Trophoblast cell (in vitro differentiated cells and primary cell): Measurements from ENCODE around the gene MIF.
"Not testable (repeated sequence)": the region's sequence is repeated elsewhere in the genome, so short reads cannot be mapped to it uniquely, and the experiment has no call there.

Source experiments
- DNase-seq, 2 donors: peaks; one replicate each; pipeline ENCODE4 v3.0.0-alpha.2; 2016
- H2AFZ ChIP-seq: 2 replicates; pipeline ENCODE4 v1.6.1; 2013; ENCODE audit warnings: low read length, moderate library complexity, mild to moderate bottlenecking; ENCODE audit not compliant: insufficient read depth, poor library complexity
- H2AK5ac ChIP-seq: 2 replicates; pipeline ENCODE4 v1.6.1; 2013; ENCODE audit warnings: mild to moderate bottlenecking, low read length
- H2BK120ac ChIP-seq: 2 replicates; pipeline ENCODE4 v1.6.1; 2013; ENCODE audit warnings: low read length, mild to moderate bottlenecking, moderate library complexity; ENCODE audit not compliant: insufficient read depth, poor library complexity
- H2BK12ac ChIP-seq: 2 replicates; pipeline ENCODE4 v1.6.1; 2013; ENCODE audit warnings: mild to moderate bottlenecking, low read length, moderate library complexity
- H2BK5ac ChIP-seq: 2 replicates; pipeline ENCODE4 v1.6.1; 2013; ENCODE audit warnings: low read length, low read depth, moderate library complexity, mild to moderate bottlenecking; ENCODE audit not compliant: poor library complexity
- H3K14ac ChIP-seq: 2 replicates; pipeline ENCODE4 v1.6.1; 2013; ENCODE audit warnings: mild to moderate bottlenecking, low read length
- H3K18ac ChIP-seq: 2 replicates; pipeline ENCODE4 v1.6.1; 2013; ENCODE audit warnings: mild to moderate bottlenecking, low read length
- H3K23ac ChIP-seq: 2 replicates; pipeline ENCODE4 v1.6.1; 2013; ENCODE audit warnings: low read length
- H3K27ac ChIP-seq: 2 replicates; pipeline ENCODE4 v1.5.1; 2013; ENCODE audit warnings: low read depth, mild to moderate bottlenecking, inconsistent platforms, low read length, moderate library complexity
- H3K27me3 ChIP-seq: 2 replicates; pipeline ENCODE4 v1.6.1; 2013; ENCODE audit warnings: inconsistent platforms, mild to moderate bottlenecking, low read length, moderate library complexity; ENCODE audit not compliant: insufficient read depth
- H3K36me3 ChIP-seq, 2 experiments: 1 replicate in 1 of 2; 2 replicates in 1 of 2; pipeline ENCODE4 v1.6.1; 2013; ENCODE audit warnings: low read length in 2 of 2, mild to moderate bottlenecking in 2 of 2, moderate library complexity in 1 of 2; ENCODE audit not compliant: insufficient read depth in 2 of 2, control insufficient read depth in 1 of 2
- H3K4ac ChIP-seq: 2 replicates; pipeline ENCODE4 v1.6.1; 2013; ENCODE audit warnings: low read depth, mild to moderate bottlenecking, low read length, moderate library complexity
- H3K4me1 ChIP-seq, 2 experiments: 1 replicate in 1 of 2; 2 replicates in 1 of 2; pipeline ENCODE4 v1.6.1; 2013; ENCODE audit warnings: low read length in 2 of 2, mild to moderate bottlenecking in 2 of 2, moderate library complexity in 1 of 2; ENCODE audit not compliant: insufficient read depth in 2 of 2, control insufficient read depth in 1 of 2
- H3K4me2 ChIP-seq: 2 replicates; pipeline ENCODE4 v1.6.1; 2013; ENCODE audit warnings: inconsistent platforms, mild to moderate bottlenecking, low read length, moderate library complexity
- H3K4me3 ChIP-seq: 2 replicates; pipeline ENCODE4 v1.5.1; 2013; ENCODE audit warnings: mild to moderate bottlenecking, low read depth, low read length, inconsistent platforms
- H3K79me1 ChIP-seq: one replicate; pipeline ENCODE4 v1.6.1; 2013; ENCODE audit warnings: low read length
- H3K79me2 ChIP-seq: 2 replicates; pipeline ENCODE4 v1.6.1; 2013; ENCODE audit warnings: low read length, mild to moderate bottlenecking; ENCODE audit not compliant: control insufficient read depth, insufficient read depth, poor library complexity
- H3K9ac ChIP-seq: 2 replicates; pipeline ENCODE4 v1.6.1; 2013; ENCODE audit warnings: mild to moderate bottlenecking, low read length
- H3K9me3 ChIP-seq: 2 replicates; pipeline ENCODE4 v1.6.1; 2013; ENCODE audit warnings: low read depth, mild to moderate bottlenecking, control low read depth, inconsistent platforms, low read length; ENCODE audit not compliant: insufficient read depth
- H4K12ac ChIP-seq: 2 replicates; pipeline ENCODE4 v1.6.1; 2013; ENCODE audit warnings: low read depth, mild to moderate bottlenecking, low read length, moderate library complexity
- H4K8ac ChIP-seq: 2 replicates; pipeline ENCODE4 v1.6.1; 2013; ENCODE audit warnings: low read depth, mild to moderate bottlenecking, low read length, moderate library complexity
- H4K91ac ChIP-seq: one replicate; pipeline ENCODE4 v1.6.1; 2013; ENCODE audit warnings: low read depth, mild to moderate bottlenecking, low read length, moderate library complexity
- WGBS: extraction: QIAGEN DNeasy Blood & Tissue Kit; methylation state at CpG from one replicate; pipeline ENCODE4 v1.1.7; 2013; ENCODE audit warnings: missing lambda C conversion rate; ENCODE audit not compliant: insufficient read length, insufficient coverage; ENCODE audit errors: extremely low coverage; 5-methylcytosine and 5-hydroxymethylcytosine counted together

The MIF gene

DNA sequence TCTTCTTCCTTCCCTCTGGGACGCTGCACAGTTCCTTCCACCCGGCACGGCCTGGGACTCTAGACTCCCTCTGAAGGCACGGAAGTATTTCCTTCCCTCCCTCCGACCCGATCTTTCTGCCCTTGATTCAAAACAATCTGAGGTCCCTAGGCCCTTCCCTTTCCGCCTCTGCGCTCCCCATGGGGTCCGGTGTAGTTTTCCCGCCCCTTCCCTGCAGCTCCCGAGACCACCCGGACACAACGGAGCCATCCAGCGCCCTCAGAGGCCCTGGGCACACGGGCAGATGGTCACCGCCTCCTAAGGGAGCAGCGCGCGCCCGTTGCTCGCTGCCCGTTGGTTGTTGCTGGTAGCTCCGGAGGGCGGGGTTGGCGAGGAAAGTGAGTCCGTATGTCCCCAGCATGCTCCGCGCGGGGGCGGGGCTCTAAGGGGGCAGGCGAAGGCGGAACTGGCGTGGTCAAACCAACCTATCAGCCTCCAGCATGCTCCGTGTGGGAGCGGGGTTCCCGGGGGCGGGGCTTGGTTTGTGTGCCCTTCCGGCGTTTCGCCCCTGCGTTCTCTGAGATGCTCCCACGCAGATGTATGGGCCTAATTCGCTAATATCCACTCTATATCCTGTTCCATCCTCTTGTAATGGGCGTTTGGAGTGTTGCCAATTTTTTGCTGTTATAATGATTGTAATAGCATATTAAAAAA, 19.6 kb downstream of the MIF start:
- Histone ChIP-seq H3K27me3 (no peaks in the 10 kb centered on the region), H3K36me3 (no peaks in the 10 kb centered on the region), H4K91ac (peak overlapping the region; percentile 61), H4K8ac (peak overlapping the region; percentile 69), H2BK5ac (peak overlapping the region; percentile 10), H2BK12ac (no peak overlapping the region), H3K9ac (peak overlapping the region; percentile 25), H2BK120ac (peak overlapping the region; percentile 52), H3K4ac (no peak overlapping the region), H3K4me1 (peaks cover 0 to 4% of the 10 kb centered on the region in 2 experiments), H3K14ac (peak overlapping the region; percentile 25), H4K12ac (peak overlapping the region; percentile 10), H2AK5ac (no peak overlapping the region), H3K4me3 (peak overlapping the region; percentile 71), H3K9me3 (peaks cover 1% of the 10 kb centered on the region), H3K79me1 (peaks cover 3% of the 10 kb centered on the region), H3K23ac (no peak overlapping the region), H3K79me2 (peaks cover 4% of the 10 kb centered on the region), H3K18ac (peak overlapping the region; percentile 4), H3K4me2 (peak overlapping the region; percentile 60), H3K27ac (peak overlapping the region; percentile 43), H2AFZ (peak overlapping the region; percentile 34)
- DNase-seq: peak; percentile 81 to 98
- WGBS: no CpG with 5 or more reads among the region's 44 CpGs

DNA sequence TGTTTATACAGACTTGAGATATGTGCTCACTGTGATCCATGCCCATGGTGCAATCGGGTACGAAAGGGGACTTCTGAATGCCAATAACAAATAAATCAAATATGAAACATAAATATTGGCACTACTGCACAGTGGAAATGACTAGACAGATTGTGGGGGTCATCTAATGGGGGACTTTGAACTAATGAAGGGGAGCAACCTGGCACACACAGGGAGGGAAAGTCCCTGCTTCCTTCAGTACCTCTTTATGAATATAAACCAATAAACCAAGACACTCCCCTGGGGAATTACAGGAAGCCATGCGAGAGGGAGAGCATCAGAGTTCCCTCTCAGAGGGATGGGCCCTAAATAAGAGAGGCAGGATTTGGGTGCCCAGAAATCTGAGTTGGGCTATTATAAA, 21.1 kb downstream of the MIF start:
- peaks cover 6% of the 10 kb centered on the region for H3K79me1 ChIP-seq
- H3K4me1 ChIP-seq: peaks cover 0 to 9% of the 10 kb centered on the region in 2 experiments
- H4K12ac ChIP-seq: no peak overlapping the region
- no peak overlapping the region for H3K18ac ChIP-seq
- no peak overlapping the region for H2BK12ac ChIP-seq
- WGBS: no CpG with 5 or more reads among the region's 3 CpGs
- no peak overlapping the region for H4K8ac ChIP-seq
- peaks cover 6% of the 10 kb centered on the region for H3K79me2 ChIP-seq
- H3K4me3 ChIP-seq: no peak overlapping the region
- H2BK120ac ChIP-seq: no peak overlapping the region
- H3K9ac ChIP-seq: no peak overlapping the region
- no peaks in the 10 kb centered on the region for H3K27me3 ChIP-seq
- H2AFZ ChIP-seq: no peak overlapping the region
- no peak overlapping the region for H3K27ac ChIP-seq
- no peak overlapping the region for H3K14ac ChIP-seq
- DNase-seq: no peak
- H3K23ac ChIP-seq: no peak overlapping the region
- H4K91ac ChIP-seq: peak overlapping the region; percentile 9
- H2AK5ac ChIP-seq: no peak overlapping the region
- no peak overlapping the region for H3K4ac ChIP-seq
- H2BK5ac ChIP-seq: no peak overlapping the region
- peaks cover 1% of the 10 kb centered on the region for H3K9me3 ChIP-seq
- no peak overlapping the region for H3K4me2 ChIP-seq
- no peaks in the 10 kb centered on the region for H3K36me3 ChIP-seq

DNA sequence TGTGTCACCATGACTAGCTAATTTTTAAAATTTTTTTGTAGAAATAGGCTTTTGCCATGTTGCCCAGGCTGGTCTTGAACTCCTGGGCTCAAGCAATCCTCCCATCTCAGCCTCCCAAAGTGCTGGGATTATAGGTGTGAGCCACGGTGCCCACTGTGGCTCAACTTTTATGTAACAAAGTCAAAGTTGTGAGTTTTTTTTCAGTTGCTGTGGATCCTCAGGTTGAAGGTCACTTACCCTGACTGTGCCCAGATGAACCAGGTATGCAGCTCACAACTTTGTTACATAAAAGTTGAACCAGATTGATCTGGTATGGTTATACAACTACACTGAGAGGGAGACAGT, 26.1 kb downstream of the MIF start:
- no CpG with 5 or more reads among the region's 1 CpG for WGBS
- not testable (repeated sequence) for H3K4me1 ChIP-seq, H4K12ac ChIP-seq, DNase-seq, H3K79me1 ChIP-seq, H3K79me2 ChIP-seq, H3K4me3 ChIP-seq, H3K9me3 ChIP-seq, H2AFZ ChIP-seq, H3K36me3 ChIP-seq, H2AK5ac ChIP-seq, H3K4ac ChIP-seq, H3K18ac ChIP-seq, H3K23ac ChIP-seq, H3K27me3 ChIP-seq, H3K9ac ChIP-seq, H3K4me2 ChIP-seq, H4K8ac ChIP-seq
- peak overlapping the region; percentile 95 for H2BK12ac ChIP-seq
- H3K14ac ChIP-seq: peak overlapping the region; percentile 87
- H2BK120ac ChIP-seq: peak overlapping the region; percentile 95
- peak overlapping the region; percentile 64 for H2BK5ac ChIP-seq
- H3K27ac ChIP-seq: peak overlapping the region; percentile 81
- peak overlapping the region; percentile 10 for H4K91ac ChIP-seq

GRCh38 chr22:23921586-23922201, 27.5 kb downstream of the MIF start:
- H2BK5ac ChIP-seq, H2BK120ac ChIP-seq, H3K14ac ChIP-seq, H3K4me2 ChIP-seq, H3K9me3 ChIP-seq, H4K91ac ChIP-seq, H3K9ac ChIP-seq, H2AK5ac ChIP-seq, H3K4me1 ChIP-seq, H3K27me3 ChIP-seq, H3K4me3 ChIP-seq, H4K8ac ChIP-seq, H2BK12ac ChIP-seq, H3K18ac ChIP-seq, H4K12ac ChIP-seq, H2AFZ ChIP-seq, H3K79me2 ChIP-seq, H3K4ac ChIP-seq, H3K23ac ChIP-seq, H3K79me1 ChIP-seq: not testable (repeated sequence)
- Histone ChIP-seq H3K36me3 (peaks cover 4 to 12% of the 10 kb centered on the region in 2 experiments), H3K27ac (peak overlapping the region; percentile 30)
- WGBS: no CpG with 5 or more reads among the region's 13 CpGs
- peak; percentile 78 to 90 for DNase-seq
